Activated B cell treated with CpG ODN at 0.5 μM for 24 hours (primary cell): Measurements from ENCODE around the gene HCN3. TPM values are rescaled to one million over a fixed set of nuclear protein-coding genes. Genes with fewer than 3 reads are reported as not detected.

Source experiments
- ATAC-seq: fragments of 200-7000 bp; cut with Tn5 transposase; one replicate; pipeline ENCODE4 v1.10.0; 2021; ENCODE audit warnings: low read depth, mild to moderate bottlenecking, moderate library complexity
- CTCF ChIA-PET: fragments of 350-600 bp; sonication (Branson Sonifier 250); formaldehyde crosslinking; loops from one replicate; lab custom pipeline; 2021; ENCODE audit warnings: antibody characterized with exemption; lab: Charles Lee
- POLR2A ChIA-PET: fragments of 350-600 bp; sonication (Branson Sonifier 250); formaldehyde crosslinking; loops from one replicate; lab custom pipeline; 2021; ENCODE audit warnings: antibody characterized with exemption; lab: Charles Lee
- DNase-seq: peaks from one replicate; pipeline ENCODE4 v3.0.0; 2022
- H3K27ac Mint-ChIP-seq: one replicate; pipeline ENCODE4 v1.8.0; 2020; ENCODE audit warnings: mixed read lengths
- H3K27me3 Mint-ChIP-seq: one replicate; pipeline ENCODE4 v1.8.0; 2021; ENCODE audit warnings: mixed read lengths
- H3K36me3 Mint-ChIP-seq: one replicate; pipeline ENCODE4 v1.8.0; 2021; ENCODE audit warnings: low read depth, mixed read lengths
- H3K4me1 Mint-ChIP-seq: one replicate; pipeline ENCODE4 v1.8.0; 2021; ENCODE audit warnings: mixed read lengths
- H3K4me3 Mint-ChIP-seq: one replicate; pipeline ENCODE4 v1.8.0; 2020; ENCODE audit warnings: mild to moderate bottlenecking, mixed read lengths
- H3K9me3 Mint-ChIP-seq: one replicate; pipeline ENCODE4 v1.8.0; 2020; ENCODE audit warnings: mixed read lengths
- CTCF ChIP-seq: fragments of 200-600 bp; IDR thresholded peaks from one replicate; pipeline ENCODE4 v1.8.0; 2022; ENCODE audit warnings: antibody characterized with exemption, mild to moderate bottlenecking
- intact Hi-C: fragments of 100-400 bp; cut with micrococcal nuclease; formaldehyde crosslinking; loops from one replicate; pipeline ENCODE4 v1.15.1; 2024
- total RNA-seq: library from RNA; stranded (reverse); gene quantifications from 2 replicates; pipeline ENCODE4 v1.2.3, GENCODE V29; 2022

HCN3 gene
- total RNA-seq, 1 donor from 2014 or later = 2.7 TPM

- Mint-ChIP-seq H3K36me3 (peaks cover 7% of the 10 kb centered on the region), H3K4me1 (peaks cover 36% of the 10 kb centered on the region), H3K4me3 (peak overlapping the region; percentile 88), H3K27ac (peak overlapping the region; percentile 78), H3K9me3 (no peaks in the 10 kb centered on the region), H3K27me3 (no peaks in the 10 kb centered on the region)
- CTCF ChIA-PET = interaction anchor here (0.7 to 5.9 kb wide), 15 partner anchors 11 to 405 kb away, joined by 3 to 79 read pairs (median 4); partner anchors contain the start of genes CLK2, ENTREP3, FDPS and THBS3
- ATAC-seq = peak; percentile 78
- intact Hi-C loops = loop anchor here (1.0 to 5.0 kb wide), 3 partner anchors 132 to 237 kb away; no protein-coding TSS in a partner anchor
- no peak for TF ChIP-seq CTCF
- POLR2A ChIA-PET = interaction anchor here (0.6 to 3.3 kb wide), 17 partner anchors 11 to 535 kb away, joined by 3 to 39 read pairs (median 4); partner anchors contain the start of genes ASH1L, CLK2, FDPS and KRTCAP2
- peak; percentile 81 for DNase-seq
Measured at GRCh38 chr1:155324037-155324716, 46.9 kb downstream of the HCN3 start.

- ATAC-seq = no peak
Measured at GRCh38 chr1:155324717-155325602, 47.7 kb downstream of the HCN3 start.

GRCh38 chr1:155325603-155325893, 48.3 kb downstream of the HCN3 start:
- CTCF ChIA-PET = interaction anchor here (3.0 to 5.9 kb wide), 2 partner anchors 74 to 75 kb away, joined by 9 to 79 read pairs; no protein-coding TSS in a partner anchor
- intact Hi-C loops = no loop called here

More at GRCh38 chr1:155324717-155325602, 47.7 kb downstream of the HCN3 start:
- peak overlapping the region; percentile 88 for H3K4me3 Mint-ChIP-seq
- no peak for TF ChIP-seq CTCF
- H3K4me1 Mint-ChIP-seq = peaks cover 29% of the 10 kb centered on the region
- no peaks in the 10 kb centered on the region for H3K9me3 Mint-ChIP-seq
- no peaks in the 10 kb centered on the region for H3K27me3 Mint-ChIP-seq
- ChIA-PET CTCF (interaction anchor here (1.2 to 5.9 kb wide), 6 partner anchors 10 to 184 kb away, joined by 3 to 79 read pairs (median 10); partner anchors contain the start of gene CLK2), POLR2A (interaction anchor here (0.5 to 3.3 kb wide), 5 partner anchors 17 to 230 kb away, joined by 6 to 39 read pairs (median 9); partner anchors contain the start of genes CLK2, FDPS, KRTCAP2 and SCAMP3)
- H3K36me3 Mint-ChIP-seq = peaks cover 5% of the 10 kb centered on the region
- peak overlapping the region; percentile 78 for H3K27ac Mint-ChIP-seq
- peak; percentile 52 for DNase-seq
- intact Hi-C loops = loop anchor here (1.0 to 5.0 kb wide), 3 partner anchors 133 to 238 kb away; no protein-coding TSS in a partner anchor

GRCh38 chr1:155326020-155326526, 48.8 kb downstream of the HCN3 start:
- intact Hi-C loops = no loop called here
- no peak for ATAC-seq
- POLR2A ChIA-PET = no interaction called here

More at GRCh38 chr1:155325603-155325893, 48.3 kb downstream of the HCN3 start:
- H3K4me3 Mint-ChIP-seq = peak overlapping the region; percentile 88
- H3K9me3 Mint-ChIP-seq = no peaks in the 10 kb centered on the region
- no peak for ATAC-seq
- POLR2A ChIA-PET = interaction anchor here (0.5 to 3.0 kb wide), 2 partner anchors 153 to 230 kb away, joined by 6 to 9 read pairs; partner anchors contain the start of gene KRTCAP2
- peaks cover 11% of the 10 kb centered on the region for H3K36me3 Mint-ChIP-seq
- DNase-seq = no peak
- peaks cover 23% of the 10 kb centered on the region for H3K4me1 Mint-ChIP-seq
- H3K27me3 Mint-ChIP-seq = no peaks in the 10 kb centered on the region
- no peak overlapping the region for H3K27ac Mint-ChIP-seq
- no peak for TF ChIP-seq CTCF

More at GRCh38 chr1:155326020-155326526, 48.8 kb downstream of the HCN3 start:
- Mint-ChIP-seq H3K4me1 (peaks cover 18% of the 10 kb centered on the region), H3K4me3 (peak overlapping the region; percentile 67), H3K36me3 (peaks cover 16% of the 10 kb centered on the region), H3K27ac (peak overlapping the region; percentile 36), H3K27me3 (no peaks in the 10 kb centered on the region), H3K9me3 (no peaks in the 10 kb centered on the region)
- CTCF ChIA-PET = interaction anchor here (3.0 kb wide), 1 partner anchor 75 kb away, joined by 9 read pairs; no protein-coding TSS in a partner anchor
- no peak for DNase-seq
- no peak for TF ChIP-seq CTCF
